Fibroblast of pulmonary artery (primary cell): ENCODE results near the gene ZNF787.

Experiments used
- DNase-seq: peaks from one replicate; pipeline ENCODE4 v3.0.0-alpha.2; 2010; ENCODE audit warnings: low read depth
- H3K4me3 ChIP-seq: replicated peaks from 2 replicates; pipeline ENCODE4 v1.5.1; 2011; ENCODE audit warnings: low read depth, mild to moderate bottlenecking, control low read depth, low read length, moderate library complexity
- TF ChIP-seq, protein P1 (sequence below): IDR thresholded peaks from 2 replicates; pipeline ENCODE4 v1.5.1; 2011; ENCODE audit warnings: mild to moderate bottlenecking, control low read depth, low read length, inconsistent platforms; ENCODE audit errors: missing control alignments

The ZNF787 gene

DNA sequence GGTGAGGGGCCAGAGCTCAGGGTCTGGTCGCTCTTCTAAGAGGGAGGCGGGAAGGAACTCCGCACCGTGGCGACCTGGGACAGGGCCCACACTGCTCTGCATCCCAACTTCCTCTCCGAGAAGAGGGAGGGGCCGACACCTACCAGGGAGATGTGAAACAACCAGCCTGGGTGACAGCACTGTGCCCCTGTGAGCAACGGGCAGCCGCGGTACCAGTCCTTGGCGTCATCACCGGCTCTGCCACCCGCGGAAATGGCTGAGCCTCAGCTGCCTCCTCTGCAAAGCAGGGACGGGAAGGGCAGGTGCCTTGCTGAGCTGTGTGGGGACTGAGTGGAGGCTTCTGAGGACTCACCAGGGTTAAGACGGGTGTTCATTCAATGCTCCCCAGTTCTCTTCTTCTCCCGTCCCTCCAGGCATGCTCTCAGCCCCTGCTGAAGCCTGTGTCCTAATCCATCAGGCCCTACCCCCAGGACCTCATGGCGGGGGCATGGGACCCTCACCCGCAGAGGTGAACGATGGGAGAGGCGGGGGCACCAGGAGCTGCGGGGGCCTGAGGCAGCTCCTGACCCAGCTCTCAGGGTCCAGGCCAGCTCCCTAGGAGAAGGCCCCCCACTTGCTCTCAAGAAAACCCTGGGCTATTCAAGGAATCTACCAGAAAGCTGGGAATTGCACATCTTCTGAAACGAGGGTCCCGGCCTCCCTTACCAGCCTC is 9.3 kb downstream of the ZNF787 start:
- no peak overlapping the region for H3K4me3 ChIP-seq
- no peak for DNase-seq
- TF ChIP-seq, protein P1, sequence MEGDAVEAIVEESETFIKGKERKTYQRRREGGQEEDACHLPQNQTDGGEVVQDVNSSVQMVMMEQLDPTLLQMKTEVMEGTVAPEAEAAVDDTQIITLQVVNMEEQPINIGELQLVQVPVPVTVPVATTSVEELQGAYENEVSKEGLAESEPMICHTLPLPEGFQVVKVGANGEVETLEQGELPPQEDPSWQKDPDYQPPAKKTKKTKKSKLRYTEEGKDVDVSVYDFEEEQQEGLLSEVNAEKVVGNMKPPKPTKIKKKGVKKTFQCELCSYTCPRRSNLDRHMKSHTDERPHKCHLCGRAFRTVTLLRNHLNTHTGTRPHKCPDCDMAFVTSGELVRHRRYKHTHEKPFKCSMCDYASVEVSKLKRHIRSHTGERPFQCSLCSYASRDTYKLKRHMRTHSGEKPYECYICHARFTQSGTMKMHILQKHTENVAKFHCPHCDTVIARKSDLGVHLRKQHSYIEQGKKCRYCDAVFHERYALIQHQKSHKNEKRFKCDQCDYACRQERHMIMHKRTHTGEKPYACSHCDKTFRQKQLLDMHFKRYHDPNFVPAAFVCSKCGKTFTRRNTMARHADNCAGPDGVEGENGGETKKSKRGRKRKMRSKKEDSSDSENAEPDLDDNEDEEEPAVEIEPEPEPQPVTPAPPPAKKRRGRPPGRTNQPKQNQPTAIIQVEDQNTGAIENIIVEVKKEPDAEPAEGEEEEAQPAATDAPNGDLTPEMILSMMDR, result no peak

DNA sequence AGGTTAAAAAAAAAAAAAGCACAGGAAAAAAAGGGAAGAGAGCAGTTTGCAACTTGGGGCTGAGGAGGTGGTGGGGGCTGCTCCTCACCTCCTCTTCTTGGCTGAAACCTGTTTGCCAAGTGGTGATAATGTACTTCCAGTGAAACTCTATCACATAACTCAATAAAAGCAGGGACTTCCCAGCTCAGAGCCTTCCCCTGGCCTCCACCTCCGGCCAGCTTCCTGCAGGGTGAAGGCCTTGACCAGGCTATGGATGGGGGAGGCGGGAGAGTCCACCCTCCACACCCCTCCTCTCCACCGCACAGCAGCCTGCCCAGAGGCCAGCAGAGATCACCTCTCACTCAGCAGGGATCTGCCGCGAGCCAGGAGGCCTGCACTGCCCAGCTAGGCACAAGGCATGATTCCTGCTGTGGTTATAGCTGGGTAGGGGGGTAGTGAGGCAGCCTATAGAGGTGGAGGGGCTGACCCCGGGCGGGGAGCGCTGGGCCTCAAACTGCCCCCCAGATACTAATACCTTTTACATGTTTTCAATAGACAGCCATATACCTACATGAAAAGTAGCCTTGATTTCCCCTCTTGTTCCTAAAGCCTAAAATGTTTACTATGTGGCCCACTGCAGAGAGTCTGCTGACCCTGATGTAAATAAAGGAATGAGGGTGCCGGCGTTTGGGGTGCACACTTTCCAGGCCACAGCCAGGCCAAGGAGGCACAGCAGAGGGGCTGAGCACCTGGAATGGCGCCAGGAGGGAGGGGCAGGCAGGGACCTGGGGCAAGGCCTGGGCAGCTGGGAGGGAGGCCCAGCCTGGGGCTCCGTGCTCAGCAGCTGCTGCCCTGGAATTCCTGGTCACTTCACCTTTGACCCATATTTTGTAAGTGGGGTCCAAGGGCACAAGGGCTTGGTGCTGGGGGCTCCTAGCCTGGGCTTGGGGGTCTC is 10.3 kb downstream of the ZNF787 start:
- TF ChIP-seq, protein P1, result no peak
- no peak overlapping the region for H3K4me3 ChIP-seq
- peak; percentile 58 for DNase-seq

DNA sequence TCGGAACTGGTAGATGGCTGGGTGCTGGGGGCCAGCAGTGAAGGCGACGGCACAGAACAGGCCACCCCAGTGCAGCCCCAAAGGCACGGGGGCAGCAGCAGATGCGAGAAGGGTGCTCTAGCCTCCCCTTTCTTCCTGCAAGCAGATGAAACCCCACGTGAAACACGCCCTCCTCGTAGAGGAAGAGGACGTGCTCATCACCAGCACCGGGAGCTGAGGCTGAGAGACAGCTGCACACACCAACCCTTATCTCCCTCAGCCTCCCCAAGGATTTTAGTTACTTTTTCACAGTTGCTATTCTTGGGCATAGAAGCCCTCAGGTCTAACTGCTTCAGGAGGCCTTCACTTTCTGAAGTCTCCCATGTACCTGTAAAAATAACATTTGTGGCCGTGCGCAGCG is 11.9 kb downstream of the ZNF787 start:
- H3K4me3 ChIP-seq, result peak overlapping the region; percentile 21
- peak; percentile 34 for DNase-seq
- TF ChIP-seq, protein P1, result no peak

DNA sequence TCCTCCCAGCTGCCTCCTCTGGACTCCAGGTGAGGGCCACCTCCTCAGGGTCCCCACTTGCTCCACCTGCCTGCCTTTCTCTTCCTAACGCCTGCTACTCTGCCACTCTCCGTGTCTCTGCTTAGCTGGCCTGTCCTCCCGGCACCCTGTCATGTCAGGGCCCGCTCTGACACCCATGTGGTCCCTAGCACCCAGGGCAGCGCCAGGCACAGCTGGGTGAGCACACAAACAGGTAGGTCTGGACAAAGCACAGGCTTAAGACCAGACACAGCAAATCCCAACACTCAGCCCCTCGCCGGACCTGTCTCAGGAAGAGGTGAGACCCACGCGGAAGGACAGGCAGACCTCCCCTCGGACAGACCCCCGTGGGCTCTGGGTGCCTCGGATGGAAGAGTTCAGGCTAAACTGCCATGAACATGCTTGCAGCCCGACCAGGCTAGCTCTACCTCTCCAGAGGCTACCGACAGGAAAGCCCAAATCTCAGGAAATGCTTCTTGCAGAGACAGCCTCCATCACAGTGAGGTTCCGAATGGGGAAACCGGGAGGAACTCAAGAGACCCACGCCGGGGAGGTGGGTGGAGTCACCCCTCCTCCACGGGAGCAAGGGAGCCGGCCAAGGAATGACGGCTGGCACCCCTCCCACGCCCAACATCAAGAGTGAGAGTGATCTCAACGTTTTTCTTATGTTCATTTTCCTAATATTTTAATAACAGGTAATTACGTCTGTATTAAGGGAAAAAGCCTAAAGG is 12.5 kb downstream of the ZNF787 start:
- TF ChIP-seq, protein P1, result no peak
- peak overlapping the region; percentile 21 for H3K4me3 ChIP-seq
- peak; percentile 76 for DNase-seq

DNA sequence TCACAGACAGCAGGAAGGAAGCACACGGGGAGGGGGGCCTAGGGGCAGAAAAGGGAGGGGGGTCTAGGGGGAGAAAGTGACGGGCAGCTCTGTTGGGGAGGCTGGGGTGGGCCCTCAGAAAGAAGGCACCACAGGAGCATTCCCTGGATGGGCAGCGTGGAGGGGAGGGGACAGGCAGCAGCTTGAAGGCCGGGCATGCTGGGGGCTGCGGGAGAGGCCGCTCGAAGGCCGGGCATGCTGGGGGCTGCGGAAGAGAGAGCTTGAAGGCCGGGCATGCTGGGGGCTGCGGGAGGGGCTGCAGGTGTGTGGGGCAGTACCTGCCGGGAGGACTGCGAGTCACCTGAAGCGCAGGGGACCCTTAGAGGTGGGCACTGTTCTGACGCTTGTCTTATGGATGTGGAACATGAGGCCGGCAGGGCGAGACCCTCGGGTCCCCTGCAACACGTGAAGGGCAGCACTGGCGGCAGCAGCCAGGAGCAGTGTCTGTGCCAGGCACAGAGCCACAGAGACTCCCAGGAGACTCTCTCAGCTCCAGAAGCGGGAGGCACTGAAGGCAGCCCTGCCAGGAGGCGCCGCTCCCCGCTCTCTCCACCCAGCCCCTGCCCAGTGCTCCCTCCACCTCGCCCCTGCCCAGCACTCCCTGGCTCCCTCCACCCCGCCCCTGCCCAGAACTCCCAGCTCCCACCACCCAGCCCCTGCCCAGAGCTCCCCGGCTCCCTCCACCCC is 13.3 kb downstream of the ZNF787 start:
- H3K4me3 ChIP-seq, result no peak overlapping the region
- no peak for DNase-seq
- TF ChIP-seq, protein P1, result no peak

DNA sequence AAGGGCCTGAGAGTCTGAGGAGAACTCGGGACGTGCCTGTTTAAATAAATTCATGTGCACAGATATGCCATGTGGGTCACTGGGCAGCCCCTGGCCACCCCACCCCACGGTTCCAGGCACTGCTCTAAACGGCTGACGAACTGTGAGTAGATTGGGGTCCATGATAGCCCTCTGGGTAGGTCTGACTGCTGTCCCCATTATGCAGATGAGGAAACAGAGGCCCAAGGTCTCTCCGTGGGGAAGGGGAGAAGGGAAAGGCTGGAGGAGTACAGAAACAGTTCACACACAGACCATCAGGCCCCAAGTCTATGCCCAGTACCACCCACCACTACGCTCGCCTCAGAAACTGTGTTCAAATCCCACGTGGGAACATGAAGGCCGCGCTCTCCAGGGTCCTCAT is 14.1 kb downstream of the ZNF787 start:
- TF ChIP-seq, protein P1, result no peak
- no peak for DNase-seq
- H3K4me3 ChIP-seq, result no peak overlapping the region
